Neural progenitor cell (in vitro differentiated cells): Measurements from ENCODE around the gene POP4.

Experiments
- EZH2phosphoT487 ChIP-seq: fragments of 200-600 bp; sonication (generic); IDR thresholded peaks from 2 replicates; pipeline ENCODE4 v1.6.1; 2017; ENCODE audit warnings: antibody characterized with exemption
- TF ChIP-seq, protein P1 (sequence below): fragments of 200-600 bp; sonication (generic); IDR thresholded peaks from 2 replicates; pipeline ENCODE4 v1.5.1; 2017; ENCODE audit warnings: antibody characterized with exemption, mild to moderate bottlenecking

DNA sequence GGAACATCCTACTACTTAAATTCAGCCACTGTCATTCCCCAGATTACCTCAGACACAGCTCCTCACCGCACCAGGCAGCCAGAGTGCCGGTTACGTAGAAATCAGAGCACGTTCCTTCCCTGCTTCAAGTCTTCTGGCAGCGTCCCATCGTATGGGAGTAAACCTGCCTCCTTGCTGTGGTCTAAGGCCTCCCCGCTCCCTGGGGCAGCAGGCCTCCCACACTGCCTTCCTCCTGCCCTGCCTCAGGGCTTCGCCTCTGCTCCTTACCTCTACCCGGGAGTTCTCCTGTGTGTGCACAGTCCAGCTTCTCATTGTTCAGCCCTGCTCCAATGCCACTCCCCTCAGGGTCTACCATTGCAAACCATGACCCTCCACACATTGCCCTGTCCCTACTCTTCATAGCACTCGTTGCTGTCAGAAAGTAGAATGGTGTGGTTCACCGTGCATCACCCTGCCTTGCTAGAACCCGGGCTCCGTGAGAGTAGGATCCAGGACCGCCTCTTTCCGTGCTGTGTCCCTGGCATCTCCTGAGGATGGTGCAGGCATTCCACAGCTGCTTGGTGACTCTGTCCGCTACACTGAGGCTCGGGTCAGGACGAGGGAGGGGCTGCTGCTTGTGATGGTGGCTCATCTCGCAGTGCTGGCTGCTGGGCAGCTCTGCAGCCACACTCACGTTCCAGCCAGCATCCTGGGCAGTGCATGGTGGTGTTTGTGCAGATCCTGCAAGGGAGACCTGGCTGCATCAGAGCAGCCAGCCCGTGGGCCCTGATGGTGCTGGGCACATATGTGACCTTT is 6.9 kb downstream of the POP4 start:
- TF ChIP-seq, protein P1, sequence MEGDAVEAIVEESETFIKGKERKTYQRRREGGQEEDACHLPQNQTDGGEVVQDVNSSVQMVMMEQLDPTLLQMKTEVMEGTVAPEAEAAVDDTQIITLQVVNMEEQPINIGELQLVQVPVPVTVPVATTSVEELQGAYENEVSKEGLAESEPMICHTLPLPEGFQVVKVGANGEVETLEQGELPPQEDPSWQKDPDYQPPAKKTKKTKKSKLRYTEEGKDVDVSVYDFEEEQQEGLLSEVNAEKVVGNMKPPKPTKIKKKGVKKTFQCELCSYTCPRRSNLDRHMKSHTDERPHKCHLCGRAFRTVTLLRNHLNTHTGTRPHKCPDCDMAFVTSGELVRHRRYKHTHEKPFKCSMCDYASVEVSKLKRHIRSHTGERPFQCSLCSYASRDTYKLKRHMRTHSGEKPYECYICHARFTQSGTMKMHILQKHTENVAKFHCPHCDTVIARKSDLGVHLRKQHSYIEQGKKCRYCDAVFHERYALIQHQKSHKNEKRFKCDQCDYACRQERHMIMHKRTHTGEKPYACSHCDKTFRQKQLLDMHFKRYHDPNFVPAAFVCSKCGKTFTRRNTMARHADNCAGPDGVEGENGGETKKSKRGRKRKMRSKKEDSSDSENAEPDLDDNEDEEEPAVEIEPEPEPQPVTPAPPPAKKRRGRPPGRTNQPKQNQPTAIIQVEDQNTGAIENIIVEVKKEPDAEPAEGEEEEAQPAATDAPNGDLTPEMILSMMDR = no peak
- TF ChIP-seq EZH2phosphoT487 = no peak
